Esophagus squamous epithelium (tissue), 5 donors: ENCODE results near the gene PLCH2. TPM values are rescaled to one million over a fixed set of nuclear protein-coding genes. Genes with fewer than 3 reads are reported as not detected.

ENCODE experiments used
- DNase-seq: peaks from one replicate; lab custom pipeline; 2025; lab: John Stamatoyannopoulos, UW
- H3K27ac ChIP-seq, 4 donors: fragments of 200-600 bp; sonication (generic); one replicate each; pipeline ENCODE4 v1.5.1; 2016 to 2019; ENCODE audit warnings: mild to moderate bottlenecking in 1 of 4
- H3K27me3 ChIP-seq, 4 donors: fragments of 200-600 bp; sonication (generic); 1 replicate in 3 of 4; 2 replicates in 1 of 4; pipeline versions ENCODE4 v1.5.1 to v1.6.0; 2017 to 2021; ENCODE audit warnings: antibody characterized with exemption in 1 of 4
- H3K36me3 ChIP-seq, 3 donors: fragments of 200-600 bp; sonication (generic); one replicate each; pipeline ENCODE4 v1.5.1; 2016 to 2019
- H3K4me1 ChIP-seq, 3 donors: fragments of 200-600 bp; sonication (generic); one replicate each; pipeline ENCODE4 v1.5.1; 2017 to 2019
- H3K4me3 ChIP-seq, 4 donors: fragments of 200-600 bp; sonication (generic); 1 replicate in 3 of 4; 2 replicates in 1 of 4; pipeline ENCODE4 v1.5.1; 2016 to 2019; ENCODE audit warnings: mild to moderate bottlenecking in 2 of 4, moderate library complexity in 1 of 4
- H3K9me3 ChIP-seq, 3 donors: fragments of 200-600 bp; sonication (generic); one replicate each; pipeline ENCODE4 v1.5.1; 2016 to 2019
- POLR2A ChIP-seq, 4 donors: fragments of 450-650 bp; IDR thresholded peaks; one replicate each; pipeline ENCODE4 v1.6.1; 2017; ENCODE audit warnings: antibody characterized with exemption in 4 of 4, mild to moderate bottlenecking in 4 of 4, moderate library complexity in 3 of 4
- WGBS, 2 donors: methylation state at CpG; one replicate each; pipeline ENCODE4 v1.1.5; 2018; 5-methylcytosine and 5-hydroxymethylcytosine counted together
- intact Hi-C: fragments of 100-400 bp; cut with DNase I; formaldehyde crosslinking; loops from one replicate; pipeline ENCODE4 v1.15.0; 2022
- total RNA-seq, 4 donors: library from RNA; depleted of rRNA; stranded (reverse); fragments of >200 nt; gene quantifications; one replicate each; pipeline ENCODE4 v1.1.0, GENCODE V29; 2016
- TF ChIP-seq, protein P1 (sequence below), 6 experiments: fragments of 450-650 bp in 4 of 6; fragments of 200-600 bp in 2 of 6; sonication (generic) in 2 of 6; IDR thresholded peaks; one replicate each; pipeline ENCODE4 v1.5.1; 2016 to 2019; ENCODE audit warnings: antibody characterized with exemption in 6 of 6, mild to moderate bottlenecking in 4 of 6, moderate library complexity in 4 of 6
- donor health status: DM: yes; HTN: yes; CAD: no.

The PLCH2 gene
- total RNA-seq, 4 donors from 2014 or later, result 26.1 to 34.3 (median 31.5) TPM

- Histone ChIP-seq H3K9me3 (no peaks in the 10 kb centered on the region), H3K4me3 (no peak overlapping the region), H3K4me1 (peaks cover 11 to 48% (median 21%) of the 10 kb centered on the region in 3 donors), H3K36me3 (peaks cover 0 to 14% (median 0%) of the 10 kb centered on the region in 3 donors), H3K27ac (peak overlapping the region in 3 of 4 donors; percentile 16 to 63 (median 50)), H3K27me3 (peaks cover 0 to 8% (median 0%) of the 10 kb centered on the region in 4 donors)
- intact Hi-C loops, result no loop called here
- WGBS, 2 donors, result 38 to 63% methylated on average over 6 to 9 of the region's 18 CpGs
- DNase-seq, result no peak
- TF ChIP-seq POLR2A (IDR thresholded peaks at IDR 0.05), result no peak
These were observed 4.3 kb downstream of the PLCH2 start for GRCh38 chr1:2480236-2480985.

- intact Hi-C loops, result no loop called here
- Histone ChIP-seq H3K4me3 (no peak overlapping the region), H3K27ac (peak overlapping the region in 3 of 4 donors; percentile 46 to 55 (median 49)), H3K9me3 (no peaks in the 10 kb centered on the region), H3K36me3 (peaks cover 0 to 20% (median 0%) of the 10 kb centered on the region in 3 donors), H3K4me1 (peaks cover 11 to 45% (median 21%) of the 10 kb centered on the region in 3 donors), H3K27me3 (peaks cover 0 to 8% (median 0%) of the 10 kb centered on the region in 4 donors)
- 60% methylated on average over 1 of the region's 12 CpGs for WGBS, 2 donors
- TF ChIP-seq POLR2A (IDR thresholded peaks at IDR 0.05), result no peak
- TF ChIP-seq, protein P1, sequence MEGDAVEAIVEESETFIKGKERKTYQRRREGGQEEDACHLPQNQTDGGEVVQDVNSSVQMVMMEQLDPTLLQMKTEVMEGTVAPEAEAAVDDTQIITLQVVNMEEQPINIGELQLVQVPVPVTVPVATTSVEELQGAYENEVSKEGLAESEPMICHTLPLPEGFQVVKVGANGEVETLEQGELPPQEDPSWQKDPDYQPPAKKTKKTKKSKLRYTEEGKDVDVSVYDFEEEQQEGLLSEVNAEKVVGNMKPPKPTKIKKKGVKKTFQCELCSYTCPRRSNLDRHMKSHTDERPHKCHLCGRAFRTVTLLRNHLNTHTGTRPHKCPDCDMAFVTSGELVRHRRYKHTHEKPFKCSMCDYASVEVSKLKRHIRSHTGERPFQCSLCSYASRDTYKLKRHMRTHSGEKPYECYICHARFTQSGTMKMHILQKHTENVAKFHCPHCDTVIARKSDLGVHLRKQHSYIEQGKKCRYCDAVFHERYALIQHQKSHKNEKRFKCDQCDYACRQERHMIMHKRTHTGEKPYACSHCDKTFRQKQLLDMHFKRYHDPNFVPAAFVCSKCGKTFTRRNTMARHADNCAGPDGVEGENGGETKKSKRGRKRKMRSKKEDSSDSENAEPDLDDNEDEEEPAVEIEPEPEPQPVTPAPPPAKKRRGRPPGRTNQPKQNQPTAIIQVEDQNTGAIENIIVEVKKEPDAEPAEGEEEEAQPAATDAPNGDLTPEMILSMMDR (IDR thresholded peaks at IDR 0.05), result no peak
- DNase-seq, result no peak
These were observed 4.9 kb downstream of the PLCH2 start for GRCh38 chr1:2480986-2481364.

DNA sequence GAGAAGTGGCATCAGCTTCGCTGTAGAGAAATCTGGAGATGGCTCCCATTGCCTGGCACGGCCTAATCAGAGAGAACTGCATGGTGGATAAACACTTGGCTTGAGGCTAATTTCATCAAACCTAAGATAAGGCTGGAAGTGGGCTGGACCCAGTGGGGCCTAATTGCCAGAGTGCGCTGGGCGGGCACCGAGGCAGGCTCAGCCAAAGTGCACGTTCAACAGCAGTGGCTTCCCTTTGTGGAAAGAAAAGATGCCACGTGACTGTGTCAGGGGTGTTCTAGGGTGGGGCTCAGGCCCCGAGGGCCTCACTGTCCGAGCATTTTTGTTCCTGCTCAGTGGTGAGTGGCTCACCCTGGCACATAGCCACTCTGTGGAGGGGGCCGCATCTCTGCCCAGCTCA is 5.8 kb downstream of the PLCH2 start:
- TF ChIP-seq POLR2A (IDR thresholded peaks at IDR 0.05), result no peak
- TF ChIP-seq, protein P1 (IDR thresholded peaks at IDR 0.05), result no peak
- DNase-seq, result no peak
- Histone ChIP-seq H3K27me3 (peaks cover 0 to 8% (median 0%) of the 10 kb centered on the region in 4 donors), H3K4me1 (peaks cover 11 to 45% (median 21%) of the 10 kb centered on the region in 3 donors), H3K27ac (no peak overlapping the region), H3K9me3 (no peaks in the 10 kb centered on the region), H3K4me3 (no peak overlapping the region), H3K36me3 (peaks cover 0 to 29% (median 0%) of the 10 kb centered on the region in 3 donors)
- 50 to 53% methylated on average over 6 of the region's 10 CpGs for WGBS, 2 donors
- intact Hi-C loops, result no loop called here

GRCh38 chr1:2482588-2482987 is 6.5 kb downstream of the PLCH2 start:
- Histone ChIP-seq H3K27me3 (peaks cover 0 to 2% (median 0%) of the 10 kb centered on the region in 4 donors), H3K4me1 (peaks cover 11 to 45% (median 21%) of the 10 kb centered on the region in 3 donors), H3K4me3 (no peak overlapping the region), H3K36me3 (peaks cover 0 to 36% (median 0%) of the 10 kb centered on the region in 3 donors), H3K9me3 (peaks cover 0 to 3% (median 0%) of the 10 kb centered on the region in 3 donors), H3K27ac (no peak overlapping the region)
- WGBS, 2 donors, result no CpG with 5 or more reads among the region's 11 CpGs
- TF ChIP-seq, protein P1 (IDR thresholded peaks at IDR 0.05), result no peak
- no peak for TF ChIP-seq POLR2A (IDR thresholded peaks at IDR 0.05)
- DNase-seq, result no peak
- intact Hi-C loops, result no loop called here

DNA sequence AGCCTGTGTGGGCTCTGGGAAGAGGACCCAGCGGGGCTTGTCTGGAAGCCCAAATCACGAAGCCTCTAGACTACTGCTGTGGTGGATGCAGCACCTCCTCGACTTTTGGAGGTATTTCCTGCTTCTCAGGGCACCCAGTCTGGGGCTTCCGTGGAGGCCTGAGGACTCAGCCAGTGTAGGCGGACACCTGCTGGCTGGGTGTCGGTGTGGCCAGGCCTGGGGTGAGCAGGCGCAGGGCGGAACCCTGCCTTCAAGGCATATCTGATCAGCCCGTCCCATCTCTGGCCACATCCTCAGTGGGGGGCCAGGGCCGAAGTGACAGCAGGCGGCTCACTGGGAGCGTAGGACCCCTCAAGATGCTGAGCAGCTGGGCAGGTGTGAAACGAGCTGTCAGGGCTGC is 6.9 kb downstream of the PLCH2 start:
- TF ChIP-seq, protein P1 (IDR thresholded peaks at IDR 0.05), result no peak
- no peak for TF ChIP-seq POLR2A (IDR thresholded peaks at IDR 0.05)
- no peak overlapping the region for H3K4me3 ChIP-seq
- no peaks in the 10 kb centered on the region for H3K27me3 ChIP-seq
- H3K9me3 ChIP-seq, result peaks cover 0 to 8% (median 0%) of the 10 kb centered on the region in 3 donors
- intact Hi-C loops, result no loop called here
- peaks cover 0 to 40% (median 0%) of the 10 kb centered on the region in 3 donors for H3K36me3 ChIP-seq
- no peak overlapping the region for H3K27ac ChIP-seq
- peaks cover 11 to 40% (median 21%) of the 10 kb centered on the region in 3 donors for H3K4me1 ChIP-seq
- no peak for DNase-seq
- WGBS, 2 donors, result 100% methylated on average over 2 of the region's 13 CpGs; no CpG with 5 or more reads in 1 of the 2 donors
